HL-60 (cell line): ENCODE measurements around the gene PARL.

ENCODE experiments used
- CTCF ChIP-seq: IDR thresholded peaks from one replicate; pipeline ENCODE4 v1.5.1; 2011; ENCODE audit warnings: low read length, control low read depth, inconsistent platforms; ENCODE audit not compliant: insufficient read depth
- GABPA ChIP-seq: IDR thresholded peaks from 2 replicates; pipeline ENCODE4 v1.6.1; 2012; ENCODE audit warnings: low read depth
- POLR2AphosphoS5 ChIP-seq: IDR thresholded peaks from 2 replicates; pipeline ENCODE4 v1.6.1; 2012; ENCODE audit warnings: low read depth

DNA sequence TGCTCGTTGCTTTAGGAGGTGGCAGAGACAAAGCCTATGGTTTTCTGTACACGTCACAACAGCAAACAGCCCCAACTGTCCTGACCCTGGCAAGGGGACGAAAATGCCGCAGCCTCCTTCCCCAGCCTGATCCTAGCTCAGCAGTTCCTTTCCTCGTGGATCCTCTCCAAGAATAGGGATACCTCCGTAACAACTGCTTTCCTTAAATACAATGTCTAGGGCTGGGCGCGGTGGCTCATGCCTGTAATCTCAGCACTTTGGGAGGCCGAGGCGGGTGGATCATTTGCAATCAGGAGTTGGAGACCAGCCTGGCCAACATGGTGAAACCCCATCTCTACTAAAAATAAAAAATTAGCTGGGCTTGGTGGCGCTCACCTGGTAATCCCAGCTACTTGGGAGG, 76.3 kb downstream of the PARL start:
- TF ChIP-seq CTCF: no peak
- no peak for TF ChIP-seq POLR2AphosphoS5
- TF ChIP-seq GABPA: no peak
